NT2/D1 (cell line): ENCODE results near the gene SGO2.

Experiments
- SUZ12 ChIP-seq: IDR thresholded peaks from 2 replicates; pipeline ENCODE4 v1.6.1; 2011; ENCODE audit not compliant: insufficient read length, insufficient read depth; ENCODE audit errors: extremely low read depth
- ZNF274 ChIP-seq: IDR thresholded peaks from 2 replicates; pipeline ENCODE4 v1.6.1; 2011; ENCODE audit warnings: mild to moderate bottlenecking, low read depth, low read length

GRCh38 chr2:200587007-200587616, 61.1 kb downstream of the SGO2 start:
- no peak for TF ChIP-seq SUZ12
- TF ChIP-seq ZNF274 = no peak
